H9 (cell line): ENCODE data around the gene SPATA2. TPM values are rescaled to one million over a fixed set of nuclear protein-coding genes. Genes with fewer than 3 reads are reported as not detected.

Experiments
- DNase-seq: peaks from one replicate; pipeline ENCODE4 v3.0.0-alpha.2; 2017
- H2AFZ ChIP-seq: one replicate; pipeline ENCODE4 v1.6.1; 2013; ENCODE audit warnings: mild to moderate bottlenecking, low read length, control low read depth, moderate library complexity
- H2AK5ac ChIP-seq: 2 replicates; pipeline ENCODE4 v1.6.1; 2013; ENCODE audit warnings: low read length, control low read depth, mixed read lengths; ENCODE audit not compliant: insufficient read length
- H2BK120ac ChIP-seq: one replicate; pipeline ENCODE4 v1.6.1; 2013; ENCODE audit warnings: low read depth, mild to moderate bottlenecking, low read length, control low read depth, inconsistent platforms; ENCODE audit not compliant: poor library complexity, severe bottlenecking
- H2BK12ac ChIP-seq: 2 replicates; pipeline ENCODE4 v1.6.1; 2013; ENCODE audit warnings: low read length, control low read depth, mixed read lengths, low read depth; ENCODE audit not compliant: insufficient read length
- H2BK15ac ChIP-seq: 2 replicates; pipeline ENCODE4 v1.6.1; 2013; ENCODE audit warnings: low read depth, low read length, control low read depth
- H2BK20ac ChIP-seq: one replicate; pipeline ENCODE4 v1.6.1; 2013; ENCODE audit warnings: low read depth, mild to moderate bottlenecking, low read length, control low read depth, inconsistent platforms; ENCODE audit not compliant: poor library complexity, severe bottlenecking
- H2BK5ac ChIP-seq: 2 replicates; pipeline ENCODE4 v1.6.1; 2013; ENCODE audit warnings: low read length, control low read depth, mixed read lengths; ENCODE audit not compliant: insufficient read length
- H3K14ac ChIP-seq: 2 replicates; pipeline ENCODE4 v1.6.1; 2013; ENCODE audit warnings: low read length, control low read depth; ENCODE audit not compliant: insufficient read depth
- H3K18ac ChIP-seq: 2 replicates; pipeline ENCODE4 v1.6.1; 2013; ENCODE audit warnings: low read depth, mild to moderate bottlenecking, mixed read lengths, low read length, control low read depth; ENCODE audit not compliant: insufficient read length
- H3K23ac ChIP-seq: 2 replicates; pipeline ENCODE4 v1.6.1; 2013; ENCODE audit warnings: low read length, control low read depth, mixed read lengths, low read depth; ENCODE audit not compliant: insufficient read length
- H3K23me2 ChIP-seq: 2 replicates; pipeline ENCODE4 v1.6.1; 2013; ENCODE audit warnings: low read depth, mild to moderate bottlenecking, mixed read lengths, low read length, control low read depth; ENCODE audit not compliant: insufficient read length, poor library complexity, severe bottlenecking
- H3K27ac ChIP-seq: 2 replicates; pipeline ENCODE4 v1.5.1; 2013; ENCODE audit warnings: low read length, control low read depth, mixed read lengths, low read depth; ENCODE audit not compliant: insufficient read length
- H3K27me3 ChIP-seq: 2 replicates; pipeline ENCODE4 v1.6.1; 2013; ENCODE audit warnings: low read length, control low read depth, inconsistent platforms; ENCODE audit not compliant: insufficient read depth
- H3K4ac ChIP-seq: 2 replicates; pipeline ENCODE4 v1.6.1; 2013; ENCODE audit warnings: low read depth, mild to moderate bottlenecking, control low read depth, inconsistent platforms, low read length, moderate library complexity
- H3K4me1 ChIP-seq: 2 replicates; pipeline ENCODE4 v1.6.1; 2013; ENCODE audit warnings: low read length, control low read depth, inconsistent platforms; ENCODE audit not compliant: insufficient read depth
- H3K4me2 ChIP-seq: 2 replicates; pipeline ENCODE4 v1.6.1; 2013; ENCODE audit warnings: low read length, control low read depth, mixed read lengths; ENCODE audit not compliant: insufficient read length, insufficient read depth
- H3K56ac ChIP-seq: 2 replicates; pipeline ENCODE4 v1.6.1; 2013; ENCODE audit warnings: low read depth, mild to moderate bottlenecking, mixed read lengths, low read length, control low read depth; ENCODE audit not compliant: insufficient read length
- H3K79me1 ChIP-seq: 2 replicates; pipeline ENCODE4 v1.6.1; 2013; ENCODE audit warnings: low read depth, mild to moderate bottlenecking, moderate library complexity, low read length, control low read depth, inconsistent platforms; ENCODE audit not compliant: insufficient read depth, poor library complexity, severe bottlenecking
- H3K79me2 ChIP-seq: 2 replicates; pipeline ENCODE4 v1.6.1; 2013; ENCODE audit warnings: low read length, control low read depth, inconsistent platforms; ENCODE audit not compliant: insufficient read depth
- H3K9ac ChIP-seq: 2 replicates; pipeline ENCODE4 v1.6.1; 2013; ENCODE audit warnings: low read length, control low read depth, mixed read lengths; ENCODE audit not compliant: insufficient read length; ENCODE audit errors: extremely low read depth
- H3K9me3 ChIP-seq: one replicate; pipeline ENCODE4 v1.6.1; 2013; ENCODE audit warnings: low read depth, low read length, inconsistent platforms; ENCODE audit not compliant: control insufficient read depth
- H3T11ph ChIP-seq: one replicate; pipeline ENCODE4 v1.6.1; 2013; ENCODE audit warnings: mild to moderate bottlenecking, low read length, control low read depth, inconsistent platforms
- H4K20me1 ChIP-seq: one replicate; pipeline ENCODE4 v1.6.1; 2013; ENCODE audit not compliant: control insufficient read depth, insufficient read length, insufficient read depth
- H4K5ac ChIP-seq: 2 replicates; pipeline ENCODE4 v1.6.1; 2013; ENCODE audit warnings: low read depth, mild to moderate bottlenecking, mixed read lengths, low read length, control low read depth; ENCODE audit not compliant: insufficient read length
- H4K8ac ChIP-seq: replicated peaks from 2 replicates; pipeline ENCODE4 v1.6.1; 2013; ENCODE audit warnings: low read length, control low read depth, mixed read lengths, low read depth; ENCODE audit not compliant: insufficient read length
- H4K91ac ChIP-seq: 2 replicates; pipeline ENCODE4 v1.6.1; 2013; ENCODE audit warnings: low read depth, mild to moderate bottlenecking, moderate library complexity, mixed read lengths, low read length, control low read depth; ENCODE audit not compliant: insufficient read length
- H3K27ac Mint-ChIP-seq, 3 experiments: 2 replicates in 2 of 3; 3 replicates in 1 of 3; pipeline ENCODE4 v1.8.0; 2020 to 2021; ENCODE audit warnings: mixed read lengths in 3 of 3, mild to moderate bottlenecking in 1 of 3, moderate library complexity in 1 of 3
- H3K27me3 Mint-ChIP-seq: 2 replicates; pipeline ENCODE4 v1.8.0; 2021; ENCODE audit warnings: low read depth, mild to moderate bottlenecking, moderate library complexity, mixed read lengths
- H3K36me3 Mint-ChIP-seq, 3 experiments: 2 replicates in 2 of 3; 3 replicates in 1 of 3; pipeline ENCODE4 v1.8.0; 2020 to 2021; ENCODE audit warnings: low read depth in 3 of 3, mixed read lengths in 3 of 3; ENCODE audit not compliant: insufficient read depth in 1 of 3
- H3K4me1 Mint-ChIP-seq, 2 experiments: 2 replicates each; pipeline ENCODE4 v1.8.0; 2020; ENCODE audit warnings: mixed read lengths in 2 of 2
- H3K4me3 Mint-ChIP-seq, 2 experiments: 2 replicates in 1 of 2; 3 replicates in 1 of 2; pipeline ENCODE4 v1.8.0; 2020 to 2021; ENCODE audit warnings: mild to moderate bottlenecking in 2 of 2, mixed read lengths in 2 of 2, moderate library complexity in 1 of 2
- H3K9me3 Mint-ChIP-seq, 2 experiments: 2 replicates in 1 of 2; 3 replicates in 1 of 2; pipeline ENCODE4 v1.8.0; 2020; ENCODE audit warnings: mild to moderate bottlenecking in 2 of 2, mixed read lengths in 2 of 2, moderate library complexity in 1 of 2
- CTCF ChIP-seq: fragments of 200-600 bp; sonication (generic); conservative IDR thresholded peaks from 3 replicates; pipeline ENCODE4 v1.8.0; 2021; ENCODE audit warnings: antibody characterized with exemption, mild to moderate bottlenecking
- total RNA-seq: library from RNA; stranded (reverse); gene quantifications from 2 replicates; pipeline ENCODE4 v1.2.1, GENCODE V29; 2021

SPATA2 gene
- total RNA-seq, 1 experiment from 2014 or later = 9.6 TPM

- H3K9me3 ChIP-seq = no peaks in the 10 kb centered on the region
- no peak for DNase-seq
- H3K23ac ChIP-seq = no peak overlapping the region
- H3K27me3 ChIP-seq = no peaks in the 10 kb centered on the region
- no peak overlapping the region for H3K9ac ChIP-seq
- no peak overlapping the region; a peak in 1 of 7 replicates for H3K27ac Mint-ChIP-seq
- H4K5ac ChIP-seq = no peak overlapping the region
- no peak overlapping the region for H4K91ac ChIP-seq
- no peak overlapping the region for H2BK12ac ChIP-seq
- H3K36me3 Mint-ChIP-seq = peaks cover 0 to 11% (median 6%) of the 10 kb centered on the region in 3 experiments; a peak in 5 of 7 replicates
- no peak overlapping the region for H3K4ac ChIP-seq
- H2BK20ac ChIP-seq = no peak overlapping the region
- H3K79me2 ChIP-seq = no peaks in the 10 kb centered on the region
- no peak overlapping the region for H3K56ac ChIP-seq
- no peak overlapping the region for H3K27ac ChIP-seq
- H2AK5ac ChIP-seq = no peak overlapping the region
- no peaks in the 10 kb centered on the region; the same call in 1 of the 2 replicates for H3K27me3 Mint-ChIP-seq
- H3K18ac ChIP-seq = no peak overlapping the region
- no peaks in the 10 kb centered on the region for H3K79me1 ChIP-seq
- no peak overlapping the region for H2BK15ac ChIP-seq
- H2AFZ ChIP-seq = no peak overlapping the region
- no peaks in the 10 kb centered on the region for H3K9me3 Mint-ChIP-seq
- TF ChIP-seq CTCF = no peak
- no peaks in the 10 kb centered on the region for H3K23me2 ChIP-seq
- H3K4me3 Mint-ChIP-seq = no peak overlapping the region
- no peaks in the 10 kb centered on the region for H4K20me1 ChIP-seq
- no peaks in the 10 kb centered on the region for H3K4me1 ChIP-seq
- H3T11ph ChIP-seq = no peak overlapping the region
- no peak overlapping the region for H2BK120ac ChIP-seq
- peaks cover 13% of the 10 kb centered on the region in 2 experiments for H3K4me1 Mint-ChIP-seq
- H4K8ac ChIP-seq = no peak overlapping the region
- H2BK5ac ChIP-seq = no peak overlapping the region
- no peak overlapping the region for H3K4me2 ChIP-seq
- no peak overlapping the region for H3K14ac ChIP-seq
Observed at GRCh38 chr20:49859807-49860206, 55.5 kb downstream of the SPATA2 start.
